ENCODE data around the gene HRC.

- TF ChIP-seq REST (IDR thresholded peaks at IDR 0.05; ENCODE audit: insufficient read depth in 1 of 2, low read depth in 2 of 2, low read length in 1 of 2) = no peak
- no peak for TF ChIP-seq CTCF (IDR thresholded peaks at IDR 0.05)
- TF ChIP-seq POLR2AphosphoS5 (IDR thresholded peaks at IDR 0.05; ENCODE audit: low read depth, low read length) = no peak
- no peak for TF ChIP-seq SIN3A (IDR thresholded peaks at IDR 0.05; ENCODE audit: borderline replicate concordance, insufficient read depth, low read depth, low read length)
- no peak for TF ChIP-seq TCF7L2 (IDR thresholded peaks at IDR 0.05; ENCODE audit: low read depth, low read length)
Observed at GRCh38 chr19:49136771-49137171, 18.4 kb downstream of the HRC start.
